A673 (cell line): ENCODE data around the gene GID4.

ENCODE experiments used
- EZH2 ChIP-seq: fragments of 200-600 bp; sonication (generic); IDR thresholded peaks from 2 replicates; pipeline ENCODE4 v1.6.1; 2017; ENCODE audit warnings: borderline replicate concordance, low read depth, mild to moderate bottlenecking, mixed read lengths, antibody characterized with exemption, low read length; ENCODE audit not compliant: poor library complexity, severe bottlenecking
- TF ChIP-seq, protein P1 (sequence below): fragments of 300-800, 200-600 bp; sonication (generic); conservative IDR thresholded peaks from 2 replicates; pipeline ENCODE4 v1.5.1; 2017; ENCODE audit warnings: low read depth, mild to moderate bottlenecking, antibody characterized with exemption, low read length, moderate library complexity, mixed read lengths

GRCh38 chr17:18071751-18072150, 32.5 kb downstream of the GID4 start:
- TF ChIP-seq, protein P1, sequence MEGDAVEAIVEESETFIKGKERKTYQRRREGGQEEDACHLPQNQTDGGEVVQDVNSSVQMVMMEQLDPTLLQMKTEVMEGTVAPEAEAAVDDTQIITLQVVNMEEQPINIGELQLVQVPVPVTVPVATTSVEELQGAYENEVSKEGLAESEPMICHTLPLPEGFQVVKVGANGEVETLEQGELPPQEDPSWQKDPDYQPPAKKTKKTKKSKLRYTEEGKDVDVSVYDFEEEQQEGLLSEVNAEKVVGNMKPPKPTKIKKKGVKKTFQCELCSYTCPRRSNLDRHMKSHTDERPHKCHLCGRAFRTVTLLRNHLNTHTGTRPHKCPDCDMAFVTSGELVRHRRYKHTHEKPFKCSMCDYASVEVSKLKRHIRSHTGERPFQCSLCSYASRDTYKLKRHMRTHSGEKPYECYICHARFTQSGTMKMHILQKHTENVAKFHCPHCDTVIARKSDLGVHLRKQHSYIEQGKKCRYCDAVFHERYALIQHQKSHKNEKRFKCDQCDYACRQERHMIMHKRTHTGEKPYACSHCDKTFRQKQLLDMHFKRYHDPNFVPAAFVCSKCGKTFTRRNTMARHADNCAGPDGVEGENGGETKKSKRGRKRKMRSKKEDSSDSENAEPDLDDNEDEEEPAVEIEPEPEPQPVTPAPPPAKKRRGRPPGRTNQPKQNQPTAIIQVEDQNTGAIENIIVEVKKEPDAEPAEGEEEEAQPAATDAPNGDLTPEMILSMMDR: no peak
- TF ChIP-seq EZH2: no peak
